Measurements from ENCODE around the gene ERCC4.
A peak's percentile ranks its signal among the peaks of the same experiment; 100 is the strongest.
"Not testable (repeated sequence)": the region's sequence is repeated elsewhere in the genome, so short reads cannot be mapped to it uniquely, and the experiment has no call there.

ERCC4 gene

DNA sequence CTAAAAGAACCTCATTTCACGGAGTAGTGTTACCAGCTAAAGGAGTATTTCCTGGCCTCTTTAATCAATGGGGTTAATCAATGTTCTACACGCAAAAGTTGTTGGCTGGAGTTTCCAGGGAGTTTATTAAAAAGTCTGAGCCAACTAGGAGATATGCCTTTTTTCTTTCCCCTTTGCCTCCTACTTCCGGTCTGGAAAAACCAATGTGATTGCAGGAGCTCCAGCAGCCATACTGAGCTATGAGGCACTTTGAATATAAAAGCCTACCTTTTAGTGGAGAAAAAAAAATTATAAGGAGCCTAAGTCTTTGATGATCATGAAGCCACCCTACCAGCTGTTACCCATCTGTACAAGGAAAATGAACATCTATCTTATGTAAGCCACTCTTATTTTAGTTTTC is 17.9 kb upstream of the ERCC4 start:
- TF ChIP-seq, protein P1, sequence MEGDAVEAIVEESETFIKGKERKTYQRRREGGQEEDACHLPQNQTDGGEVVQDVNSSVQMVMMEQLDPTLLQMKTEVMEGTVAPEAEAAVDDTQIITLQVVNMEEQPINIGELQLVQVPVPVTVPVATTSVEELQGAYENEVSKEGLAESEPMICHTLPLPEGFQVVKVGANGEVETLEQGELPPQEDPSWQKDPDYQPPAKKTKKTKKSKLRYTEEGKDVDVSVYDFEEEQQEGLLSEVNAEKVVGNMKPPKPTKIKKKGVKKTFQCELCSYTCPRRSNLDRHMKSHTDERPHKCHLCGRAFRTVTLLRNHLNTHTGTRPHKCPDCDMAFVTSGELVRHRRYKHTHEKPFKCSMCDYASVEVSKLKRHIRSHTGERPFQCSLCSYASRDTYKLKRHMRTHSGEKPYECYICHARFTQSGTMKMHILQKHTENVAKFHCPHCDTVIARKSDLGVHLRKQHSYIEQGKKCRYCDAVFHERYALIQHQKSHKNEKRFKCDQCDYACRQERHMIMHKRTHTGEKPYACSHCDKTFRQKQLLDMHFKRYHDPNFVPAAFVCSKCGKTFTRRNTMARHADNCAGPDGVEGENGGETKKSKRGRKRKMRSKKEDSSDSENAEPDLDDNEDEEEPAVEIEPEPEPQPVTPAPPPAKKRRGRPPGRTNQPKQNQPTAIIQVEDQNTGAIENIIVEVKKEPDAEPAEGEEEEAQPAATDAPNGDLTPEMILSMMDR (IDR thresholded peaks at IDR 0.05; ENCODE audit: low read depth, low read length, missing control alignments), result no peak
- no peak for DNase-seq (ENCODE audit: low read depth)
- in situ Hi-C loops (cut with HindIII; ENCODE audit: low sequenced_read_pairs), result no loop called here
- no peak overlapping the region for H3K4me3 ChIP-seq (ENCODE audit: low read depth, low read length)

- TF ChIP-seq, protein P1 (IDR thresholded peaks at IDR 0.05; ENCODE audit: low read depth, low read length, missing control alignments), result no peak
- no peak overlapping the region for H3K4me3 ChIP-seq (ENCODE audit: low read depth, low read length)
- peak; percentile 80 for DNase-seq (ENCODE audit: low read depth)
- in situ Hi-C loops (cut with HindIII; ENCODE audit: low sequenced_read_pairs), result no loop called here
Measured at GRCh38 chr16:13902677-13903076, 17.3 kb upstream of the ERCC4 start.

DNA sequence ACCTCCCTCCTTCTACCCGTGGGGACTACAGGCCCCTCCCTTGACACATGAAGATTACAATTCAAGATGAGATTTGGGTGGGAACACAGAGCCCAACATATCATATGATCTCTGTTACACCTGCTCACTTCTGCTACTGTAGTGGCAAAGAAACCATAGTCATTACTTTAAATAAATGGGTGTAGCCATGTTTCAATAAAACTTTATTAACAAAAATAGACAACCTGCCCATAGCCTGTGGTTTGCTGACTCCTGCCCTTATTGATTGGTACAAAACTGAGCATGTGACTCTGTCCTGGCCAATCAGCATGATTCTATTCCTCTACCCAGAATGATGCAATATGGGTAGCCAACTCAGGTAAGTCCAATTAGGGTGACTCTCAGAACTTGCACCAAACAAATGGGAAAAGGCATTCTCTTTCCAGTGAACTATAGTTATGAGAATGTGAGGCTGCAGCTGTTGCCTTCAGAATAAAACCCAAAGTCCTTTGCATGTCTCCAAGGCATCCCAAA is 15.7 kb upstream of the ERCC4 start:
- no peak overlapping the region for H3K4me3 ChIP-seq (ENCODE audit: low read depth, low read length)
- TF ChIP-seq, protein P1 (IDR thresholded peaks at IDR 0.05; ENCODE audit: low read depth, low read length, missing control alignments), result no peak
- in situ Hi-C loops (cut with HindIII; ENCODE audit: low sequenced_read_pairs), result no loop called here
- DNase-seq (ENCODE audit: low read depth), result no peak

DNA sequence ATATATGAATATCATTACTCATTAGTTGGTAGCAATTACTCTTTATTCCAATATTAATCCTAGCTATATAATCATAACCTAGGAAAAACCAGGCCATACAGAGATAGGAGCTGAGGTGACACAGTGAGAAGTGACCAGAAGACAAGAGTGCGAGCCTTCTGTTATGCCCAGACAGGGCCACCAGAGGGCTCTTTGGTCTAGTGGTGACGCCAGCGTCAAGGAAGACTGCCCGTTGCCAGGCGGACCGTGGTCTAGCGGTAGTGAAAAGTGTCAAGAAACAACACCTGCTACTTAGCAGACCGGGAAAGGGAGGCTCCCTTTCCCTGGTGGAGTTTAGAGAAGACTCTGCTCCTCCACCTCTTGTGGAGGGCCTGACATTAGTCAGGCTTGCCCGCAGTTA is 15.1 kb upstream of the ERCC4 start:
- DNase-seq (ENCODE audit: low read depth); H3K4me3 ChIP-seq (ENCODE audit: low read depth, low read length); in situ Hi-C loops (cut with HindIII; ENCODE audit: low sequenced_read_pairs): not testable (repeated sequence)
- TF ChIP-seq, protein P1 (IDR thresholded peaks at IDR 0.05; ENCODE audit: low read depth, low read length, missing control alignments), result peak; percentile 25

GRCh38 chr16:13906168-13907089 is 13.5 kb upstream of the ERCC4 start:
- DNase-seq (ENCODE audit: low read depth), result no peak
- no peak overlapping the region for H3K4me3 ChIP-seq (ENCODE audit: low read depth, low read length)
- in situ Hi-C loops (cut with HindIII; ENCODE audit: low sequenced_read_pairs), result no loop called here
- TF ChIP-seq, protein P1 (IDR thresholded peaks at IDR 0.05; ENCODE audit: low read depth, low read length, missing control alignments), result no peak

- no peak for DNase-seq (ENCODE audit: low read depth)
- in situ Hi-C loops (cut with HindIII; ENCODE audit: low sequenced_read_pairs), result no loop called here
- TF ChIP-seq, protein P1 (IDR thresholded peaks at IDR 0.05; ENCODE audit: low read depth, low read length, missing control alignments), result no peak
- no peak overlapping the region for H3K4me3 ChIP-seq (ENCODE audit: low read depth, low read length)
Measured at GRCh38 chr16:13907431-13907830, 12.5 kb upstream of the ERCC4 start.

Data from astrocyte of the cerebellum (primary cell).